ENCODE data around the gene FUT2.

FUT2 gene

GRCh38 chr19:48731452-48731851 lies 35.7 kb downstream of the FUT2 start:
- DNase-seq = no peak

DNA sequence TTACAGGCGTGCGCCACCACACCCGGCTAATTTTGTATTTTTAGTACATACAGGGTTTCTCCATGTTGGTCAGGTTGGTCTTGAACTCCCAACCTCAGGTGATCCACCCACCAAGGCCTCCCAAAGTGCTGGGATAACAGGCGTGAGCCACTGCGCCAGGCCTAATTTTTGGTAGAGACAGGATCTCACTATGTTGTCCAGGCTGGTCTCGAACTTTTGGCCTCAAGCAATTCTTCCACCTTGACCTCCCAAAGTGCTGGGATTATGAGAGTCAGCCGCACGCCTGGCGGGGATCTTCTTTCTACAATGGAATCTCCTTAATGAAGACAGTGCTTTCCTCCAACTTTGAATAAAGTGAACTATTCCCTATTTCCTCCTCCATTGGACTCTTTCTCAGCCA lies 38.9 kb downstream of the FUT2 start:
- DNase-seq = no peak

DNA sequence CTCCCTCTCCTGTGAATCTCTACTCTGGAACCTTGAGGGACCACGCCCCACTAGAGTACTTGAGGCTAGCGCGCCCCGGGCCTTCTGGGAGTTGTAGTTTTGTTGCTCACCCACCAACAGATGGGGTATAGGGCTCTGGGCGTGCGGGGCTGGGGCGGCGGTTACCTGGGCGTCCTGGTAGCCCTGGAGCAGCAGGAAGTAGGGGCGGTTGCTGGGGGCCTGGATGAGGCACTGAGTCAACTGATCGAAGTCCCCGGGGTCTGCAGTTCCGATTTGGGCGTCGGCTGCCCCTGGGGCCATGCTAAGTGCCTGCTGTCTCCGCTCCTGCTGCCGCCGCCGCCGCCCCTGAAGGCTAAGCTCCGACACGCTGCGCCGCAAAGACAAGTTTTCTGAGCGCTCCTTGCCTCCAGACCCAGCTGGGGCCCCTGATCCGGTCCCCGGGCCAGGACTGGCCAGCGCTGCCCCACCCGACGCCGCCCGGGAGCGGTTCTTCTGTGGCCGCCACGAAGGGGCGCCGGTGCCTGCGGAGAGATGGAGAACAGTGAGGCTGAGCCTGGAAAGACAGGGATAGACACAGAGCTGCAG lies 39.4 kb downstream of the FUT2 start:
- DNase-seq = no peak

- no peak for DNase-seq
Measured at GRCh38 chr19:48737360-48737998, 41.7 kb downstream of the FUT2 start.

GRCh38 chr19:48738557-48739403 lies 43.0 kb downstream of the FUT2 start:
- DNase-seq = peak; percentile 88

GRCh38 chr19:48739404-48740163 lies 43.8 kb downstream of the FUT2 start:
- DNase-seq = no peak

- DNase-seq = no peak
Measured at GRCh38 chr19:48740164-48740972, 44.6 kb downstream of the FUT2 start, which contains the start of gene RASIP1. Gene RASIP1, minus strand, starts transcription at chr19:48740610. Its CDS starts 328 bp downstream, at chr19:48740282.

DNA sequence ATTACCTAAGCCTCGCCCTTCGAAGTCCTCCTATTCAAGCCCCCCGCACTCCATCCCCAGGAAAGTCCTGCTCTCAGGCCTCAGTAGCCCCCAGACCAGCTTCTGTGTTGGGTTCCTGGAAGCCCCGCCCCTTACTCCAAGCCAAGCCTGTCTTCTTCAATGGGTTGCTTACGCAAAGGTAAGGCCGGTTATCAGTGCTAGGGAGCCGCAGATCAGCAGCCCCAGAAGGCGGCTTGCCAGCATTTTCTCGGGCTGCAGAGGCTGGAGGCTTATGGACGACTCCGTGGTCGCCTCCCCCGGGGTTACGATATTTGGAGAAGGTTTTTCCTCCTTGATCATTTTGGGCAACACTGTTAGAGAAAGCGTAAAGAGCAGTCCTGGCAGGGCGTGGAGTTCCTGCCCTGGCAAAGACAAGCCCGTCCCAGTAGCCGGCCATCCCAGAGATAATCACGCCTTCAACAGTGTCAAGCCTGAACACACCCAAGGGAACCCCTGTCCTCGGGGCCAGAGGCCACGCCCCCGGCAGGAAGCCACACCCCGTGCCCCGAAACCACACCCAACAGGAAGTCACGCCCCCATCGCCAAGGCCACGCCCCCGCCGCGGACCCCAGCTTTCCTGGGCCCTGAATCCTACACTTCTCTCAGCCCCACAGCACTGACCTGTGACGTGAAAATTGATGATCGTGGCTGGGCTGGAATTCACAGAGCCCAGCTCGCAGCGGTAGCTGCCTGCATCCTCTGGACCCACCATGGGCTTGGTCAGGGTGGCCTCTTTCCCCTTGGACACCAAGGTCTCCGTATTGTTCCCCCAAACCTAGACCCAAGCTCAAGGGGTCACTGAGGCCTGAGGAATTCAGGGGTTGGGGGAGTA lies 45.6 kb downstream of the FUT2 start:
- no peak for DNase-seq

DNA sequence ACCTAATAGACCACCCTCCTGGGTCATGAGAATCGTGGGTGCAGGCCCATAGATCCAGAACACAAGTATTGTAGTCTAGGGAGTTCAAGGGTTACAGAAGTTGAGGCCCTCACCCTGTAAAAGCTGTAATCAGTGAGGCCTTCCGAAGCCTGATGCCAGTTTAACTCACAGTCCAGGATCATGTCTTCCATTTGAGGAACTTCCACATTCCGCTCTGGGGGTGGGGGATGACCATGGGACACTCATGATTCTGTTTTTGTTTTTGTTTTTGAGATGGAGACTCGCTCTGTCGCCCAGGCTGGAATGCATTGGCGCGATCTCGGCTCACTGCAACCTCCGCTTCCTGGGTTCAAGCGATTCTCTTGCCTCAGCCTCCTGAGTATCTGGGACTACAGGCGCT lies 46.3 kb downstream of the FUT2 start:
- DNase-seq = no peak

- DNase-seq = peak; percentile 9
Measured at GRCh38 chr19:48745208-48745995, 49.6 kb downstream of the FUT2 start.

GRCh38 chr19:48746110-48746509 lies 50.3 kb downstream of the FUT2 start:
- DNase-seq = no peak

DNA sequence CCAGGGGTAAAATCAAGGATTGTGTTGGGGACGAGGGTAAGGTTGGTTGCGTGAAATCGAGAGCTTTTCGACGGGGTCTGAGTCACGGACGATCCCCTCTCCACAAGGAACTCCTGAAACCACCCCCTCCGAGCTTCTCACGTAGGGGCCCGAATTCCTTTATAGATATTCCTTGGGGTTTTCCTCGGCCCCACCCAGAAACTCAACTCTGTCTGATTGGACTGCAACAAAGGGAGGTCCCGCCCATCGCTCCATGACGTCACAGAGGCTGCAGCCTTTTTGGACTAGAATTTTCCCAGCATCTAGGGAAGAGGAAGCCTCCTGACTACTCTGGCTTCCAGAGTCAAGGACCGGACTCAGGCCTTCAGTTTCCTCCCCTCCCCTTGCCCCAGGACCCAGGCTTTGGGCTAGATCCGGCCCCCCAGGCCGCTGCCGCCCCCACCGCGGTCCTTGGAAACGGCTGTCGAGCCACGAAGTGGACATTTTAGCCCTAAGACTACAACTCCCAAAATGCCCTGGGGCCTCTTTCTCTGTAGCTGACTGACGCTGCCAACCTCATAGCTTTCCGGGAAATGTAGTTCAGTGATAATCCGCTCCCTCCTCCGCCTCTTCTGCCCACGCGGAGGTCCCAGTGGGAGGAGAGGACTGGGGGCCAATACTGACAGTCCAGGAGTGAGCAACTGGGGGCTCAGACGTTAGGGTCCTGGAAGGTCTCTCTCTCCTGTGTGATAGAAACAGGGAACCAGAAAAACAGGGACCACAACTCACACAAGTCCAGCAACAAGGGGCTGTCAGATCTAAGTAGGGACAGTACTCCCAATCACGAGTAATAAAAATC lies 51.2 kb downstream of the FUT2 start, which contains the start of gene IZUMO1:
TSS of gene IZUMO1 (minus strand) at position 172 of the 838 bp plus-strand sequence. CDS start 1,050 bp downstream, outside the sequence.
- DNase-seq = peak; percentile 11

DNA sequence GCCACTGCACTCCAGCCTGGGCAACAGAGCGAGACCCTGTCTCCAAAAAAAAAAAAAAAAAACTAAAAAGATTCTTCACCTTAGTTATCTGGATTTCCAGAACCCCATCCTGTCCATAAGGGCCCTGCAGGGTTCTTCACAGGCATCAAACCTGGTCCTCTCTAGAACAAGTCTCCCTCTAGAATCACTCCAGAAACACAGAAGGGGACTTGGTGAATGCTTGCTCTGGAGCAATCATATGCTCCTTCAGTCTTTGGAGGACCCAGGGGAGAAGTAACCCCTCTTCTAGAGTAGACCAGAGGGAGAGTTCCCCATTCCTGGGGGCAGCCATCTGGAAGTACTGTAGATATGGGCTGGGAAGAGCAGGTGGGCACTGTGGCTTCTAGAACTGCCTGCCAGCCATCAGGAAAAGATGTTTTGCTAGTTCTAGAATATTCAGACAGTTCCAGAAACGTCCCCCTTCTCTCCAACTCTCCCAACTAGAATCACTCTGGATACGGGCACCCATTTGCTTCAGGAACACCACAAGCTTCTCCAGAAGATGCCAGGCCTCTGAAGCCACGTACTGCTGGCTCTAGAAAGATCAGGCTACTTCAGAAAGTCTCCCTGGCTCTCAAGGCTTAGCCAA lies 53.9 kb downstream of the FUT2 start:
- no peak for DNase-seq

DNA sequence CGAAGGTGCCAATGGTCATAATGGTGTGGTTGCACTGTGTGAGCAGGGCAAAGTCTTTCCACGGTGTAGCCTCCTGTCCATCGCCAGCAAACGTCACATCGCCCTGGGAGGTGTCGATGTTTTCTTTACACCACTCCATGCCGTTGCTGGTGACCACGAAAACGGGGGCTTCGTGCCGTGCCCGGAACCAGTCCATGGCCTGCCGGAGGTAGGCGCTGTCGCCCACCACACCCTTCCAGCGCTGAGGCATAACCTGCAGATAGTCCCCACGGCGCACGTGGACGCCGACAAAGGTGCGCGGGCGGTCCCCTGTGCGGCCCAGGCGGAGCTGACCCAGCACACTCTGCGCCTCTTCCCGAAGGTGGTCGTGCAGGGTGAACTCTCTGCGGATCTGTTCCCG lies 54.6 kb downstream of the FUT2 start:
- no peak for DNase-seq

- no peak for DNase-seq
Measured at GRCh38 chr19:48750771-48751504, 55.2 kb downstream of the FUT2 start.

GRCh38 chr19:48751845-48752495 lies 56.2 kb downstream of the FUT2 start:
- DNase-seq = no peak

Data from effector CD8-positive, alpha-beta T cell (primary cell).